H1 (cell line): ENCODE measurements around the gene KCP. TPM values are rescaled to one million over a fixed set of nuclear protein-coding genes. Genes with fewer than 3 reads are reported as not detected.

ENCODE experiments used
- CTCF ChIA-PET: fragments of 300-600 bp; sonication (Branson Sonifier 250); formaldehyde crosslinking; loops from one replicate; lab custom pipeline; 2021; ENCODE audit not compliant: partially characterized antibody; lab: Charles Lee
- POLR2A ChIA-PET: fragments of 300-600 bp; sonication (Branson Sonifier 250); formaldehyde crosslinking; loops from one replicate; lab custom pipeline; 2021; ENCODE audit warnings: inconsistent platforms; ENCODE audit not compliant: partially characterized antibody; lab: Charles Lee
- DNase-seq, 2 experiments: peaks; one replicate each; pipeline versions ENCODE4 v3.0.0 to v3.0.0-alpha.2; 2010 to 2022; ENCODE audit warnings: low spot score in 2 of 2, low read depth in 1 of 2, mixed read lengths in 1 of 2
- FAIRE-seq: peaks from 2 replicates; lab custom pipeline; 2011; peaks lifted over from hg19 to GRCh38; lab: Jason Lieb, UNC
- H2AFZ ChIP-seq: 2 replicates; pipeline ENCODE4 v1.8.1; 2012; ENCODE audit warnings: low read length, inconsistent platforms
- H2AK5ac ChIP-seq: 2 replicates; pipeline ENCODE4 v1.6.1; 2013; ENCODE audit warnings: low read depth, low read length
- H2BK120ac ChIP-seq: replicated peaks from 2 replicates; pipeline ENCODE3; 2013; ENCODE audit warnings: low read depth, low read length, inconsistent platforms
- H2BK12ac ChIP-seq: 2 replicates; pipeline ENCODE4 v1.6.1; 2013; ENCODE audit warnings: low read depth, low read length
- H2BK15ac ChIP-seq: 2 replicates; pipeline ENCODE4 v1.6.1; 2013; ENCODE audit warnings: low read length
- H2BK20ac ChIP-seq: 2 replicates; pipeline ENCODE4 v1.6.1; 2013; ENCODE audit warnings: low read length
- H2BK5ac ChIP-seq: 2 replicates; pipeline ENCODE4 v1.6.1; 2013; ENCODE audit warnings: low read depth, low read length
- H3K14ac ChIP-seq: 2 replicates; pipeline ENCODE4 v1.6.1; 2013; ENCODE audit warnings: inconsistent platforms; ENCODE audit not compliant: insufficient read length
- H3K18ac ChIP-seq: 2 replicates; pipeline ENCODE4 v1.6.1; 2013; ENCODE audit warnings: low read length; ENCODE audit errors: extremely low read depth
- H3K23ac ChIP-seq: 2 replicates; pipeline ENCODE4 v1.6.1; 2013; ENCODE audit warnings: inconsistent platforms; ENCODE audit not compliant: insufficient read length
- H3K23me2 ChIP-seq: 2 replicates; pipeline ENCODE4 v1.6.1; 2013; ENCODE audit warnings: low read depth, low read length
- H3K27ac ChIP-seq: 2 replicates; pipeline ENCODE4 v1.6.1; 2011; ENCODE audit warnings: low read depth, low read length, inconsistent platforms
- H3K27me3 ChIP-seq, 4 experiments: replicated peaks in 1 of 4; 1 replicate in 1 of 4; 2 replicates in 3 of 4; pipeline versions ENCODE4 v1.6.1 to v1.8.1; 2011 to 2013; ENCODE audit warnings: low read length in 3 of 4, mild to moderate bottlenecking in 3 of 4, inconsistent platforms in 2 of 4, mixed read lengths in 2 of 4, moderate library complexity in 1 of 4; ENCODE audit not compliant: control insufficient read depth in 3 of 4, insufficient read depth in 3 of 4; ENCODE audit errors: extremely low read depth in 1 of 4
- H3K36me3 ChIP-seq, 4 experiments: 2 replicates each; pipeline versions ENCODE4 v1.6.1 to v1.8.1; 2011 to 2013; ENCODE audit warnings: mild to moderate bottlenecking in 4 of 4, low read length in 3 of 4, moderate library complexity in 2 of 4, control low read depth in 1 of 4, inconsistent platforms in 1 of 4; ENCODE audit not compliant: insufficient read depth in 4 of 4, control insufficient read depth in 2 of 4
- H3K4ac ChIP-seq: replicated peaks from 2 replicates; pipeline ENCODE3; 2013; ENCODE audit warnings: low read length, low read depth, mixed read lengths, inconsistent platforms; ENCODE audit not compliant: insufficient read length
- H3K4me1 ChIP-seq, 4 experiments: replicated peaks in 1 of 4; 1 replicate in 1 of 4; 2 replicates in 3 of 4; pipeline versions ENCODE4 v1.6.1 to v1.8.1; 2011 to 2013; ENCODE audit warnings: low read length in 3 of 4, inconsistent platforms in 2 of 4, mixed read lengths in 1 of 4; ENCODE audit not compliant: insufficient read depth in 4 of 4, control insufficient read depth in 3 of 4
- H3K4me2 ChIP-seq, 2 experiments: 2 replicates each; pipeline versions ENCODE4 v1.6.1 to v1.8.1; 2011 to 2013; ENCODE audit warnings: low read depth in 2 of 2, low read length in 2 of 2, control low read depth in 1 of 2, inconsistent platforms in 1 of 2, mild to moderate bottlenecking in 1 of 2; ENCODE audit not compliant: insufficient read depth in 1 of 2
- H3K4me3 ChIP-seq, 4 experiments: fragments of 200-600, 300-600 bp in 1 of 4; sonication (generic), shearing (Covaris generic), sonication (Bioruptor Twin) in 1 of 4; 2 replicates each; pipeline versions ENCODE4 v1.5.1 to v1.8.1; 2011 to 2016; ENCODE audit warnings: low read length in 4 of 4, low read depth in 3 of 4, control low read depth in 2 of 4, inconsistent platforms in 2 of 4, mild to moderate bottlenecking in 2 of 4, mixed read lengths in 1 of 4, moderate library complexity in 1 of 4; ENCODE audit not compliant: insufficient read depth in 2 of 4; ENCODE audit errors: extremely low read depth in 1 of 4
- H3K56ac ChIP-seq: replicated peaks from 2 replicates; pipeline ENCODE3; 2013; ENCODE audit warnings: low read depth, mild to moderate bottlenecking, mixed read lengths, low read length, inconsistent platforms; ENCODE audit not compliant: insufficient read length
- H3K79me1 ChIP-seq: 2 replicates; pipeline ENCODE4 v1.6.1; 2013; ENCODE audit warnings: low read depth, low read length, control low read depth
- H3K79me2 ChIP-seq, 2 experiments: 2 replicates each; pipeline versions ENCODE4 v1.6.1 to v1.8.1; 2012 to 2013; ENCODE audit warnings: low read length in 2 of 2, mild to moderate bottlenecking in 2 of 2, inconsistent platforms in 1 of 2; ENCODE audit not compliant: insufficient read depth in 2 of 2, control insufficient read depth in 1 of 2
- H3K9ac ChIP-seq, 4 experiments: replicated peaks in 1 of 4; 1 replicate in 1 of 4; 2 replicates in 3 of 4; pipeline versions ENCODE4 v1.6.1 to v1.8.1; 2011 to 2013; ENCODE audit warnings: low read depth in 3 of 4, low read length in 3 of 4, control low read depth in 2 of 4, mild to moderate bottlenecking in 2 of 4, moderate library complexity in 2 of 4, inconsistent platforms in 1 of 4; ENCODE audit errors: extremely low read depth in 1 of 4
- H3K9me3 ChIP-seq, 2 experiments: 2 replicates each; pipeline versions ENCODE4 v1.6.1 to v1.8.1; 2012 to 2013; ENCODE audit warnings: mild to moderate bottlenecking in 2 of 2, moderate library complexity in 2 of 2, control low read depth in 1 of 2, inconsistent platforms in 1 of 2, low read depth in 1 of 2, low read length in 1 of 2, mixed read lengths in 1 of 2; ENCODE audit not compliant: insufficient read depth in 2 of 2
- H4K20me1 ChIP-seq, 2 experiments: replicated peaks in 1 of 2; 2 replicates each; pipeline versions ENCODE3 to v1.8.1; 2011 to 2013; ENCODE audit warnings: inconsistent platforms in 2 of 2, low read length in 2 of 2, mild to moderate bottlenecking in 1 of 2; ENCODE audit not compliant: insufficient read depth in 2 of 2, control insufficient read depth in 1 of 2
- H4K5ac ChIP-seq: 2 replicates; pipeline ENCODE4 v1.6.1; 2013; ENCODE audit warnings: low read length, low read depth, mixed read lengths, inconsistent platforms; ENCODE audit not compliant: insufficient read length
- H4K8ac ChIP-seq: 2 replicates; pipeline ENCODE4 v1.8.0; 2013; ENCODE audit warnings: mild to moderate bottlenecking, moderate library complexity, low read length, inconsistent platforms; ENCODE audit not compliant: insufficient read depth; ENCODE audit errors: extremely low read depth
- H4K91ac ChIP-seq: replicated peaks from 2 replicates; pipeline ENCODE3; 2013; ENCODE audit warnings: low read length, mixed read lengths, inconsistent platforms; ENCODE audit not compliant: insufficient read length
- ASH2L ChIP-seq: fragments of 200-600, 300-600 bp; sonication (generic); IDR thresholded peaks from one replicate; pipeline ENCODE4 v1.7.1; 2017; ENCODE audit warnings: low read length
- BCL11A ChIP-seq, 2 experiments: IDR thresholded peaks; one replicate each; pipeline ENCODE4 v1.6.1; 2011; ENCODE audit warnings: low read depth in 2 of 2, low read length in 2 of 2, mild to moderate bottlenecking in 2 of 2
- CHD1 ChIP-seq: IDR thresholded peaks from 2 replicates; pipeline ENCODE4 v1.6.1; 2012; ENCODE audit warnings: low read depth, low read length, improper control_type of control experiment
- CREB1 ChIP-seq: IDR thresholded peaks from 2 replicates; pipeline ENCODE4 v1.6.1; 2012; ENCODE audit warnings: inconsistent platforms
- E2F6 ChIP-seq: IDR thresholded peaks from 2 replicates; pipeline ENCODE4 v1.6.1; 2012; ENCODE audit warnings: inconsistent platforms
- FOSL1 ChIP-seq: IDR thresholded peaks from 2 replicates; pipeline ENCODE4 v1.6.1; 2011; ENCODE audit warnings: mild to moderate bottlenecking, low read depth, low read length, moderate library complexity; ENCODE audit not compliant: insufficient read depth
- MAX ChIP-seq: IDR thresholded peaks from 2 replicates; pipeline ENCODE4 v1.6.1; 2012; ENCODE audit warnings: inconsistent platforms
- RXRA ChIP-seq: IDR thresholded peaks from 2 replicates; pipeline ENCODE4 v1.6.1; 2011; ENCODE audit warnings: low read depth, mild to moderate bottlenecking, low read length, moderate library complexity; ENCODE audit not compliant: insufficient read depth
- SP4 ChIP-seq: IDR thresholded peaks from 2 replicates; pipeline ENCODE4 v1.6.1; 2012; ENCODE audit warnings: low read length, inconsistent platforms
- SUZ12 ChIP-seq: fragments of 200-600 bp; sonication (generic); IDR thresholded peaks from 2 replicates; pipeline ENCODE4 v1.6.1; 2012; ENCODE audit warnings: mild to moderate bottlenecking, inconsistent platforms, low read length, moderate library complexity, mixed read lengths
- WGBS, 2 experiments: shearing (Covaris generic) in 1 of 2; methylation state at CpG; one replicate each; pipeline versions ENCODE4 v1.1.6 to v1.1.7; 2013 to 2015; ENCODE audit warnings: low lambda C conversion rate in 2 of 2, mixed read lengths in 2 of 2, inconsistent platforms in 1 of 2, low coverage in 1 of 2, missing lambda C conversion rate in 1 of 2; ENCODE audit not compliant: insufficient replicate concordance in 2 of 2, insufficient coverage in 1 of 2, insufficient read length in 1 of 2; ENCODE audit errors: extremely low coverage in 1 of 2, missing lambda C conversion rate in 1 of 2; 5-methylcytosine and 5-hydroxymethylcytosine counted together
- polyA plus RNA-seq, 7 experiments: library from polyadenylated mRNA; depleted of rRNA in 3 of 7; stranded (reverse) in 5 of 7; unstranded in 2 of 7; fragments of >200 nt in 5 of 7; fragments of 200-250 nt in 2 of 7; gene quantifications; 1 replicate in 5 of 7; 2 replicates in 1 of 7; 4 replicates in 1 of 7; pipeline versions ENCODE4 v1.2.1 to v1.2.3, GENCODE V29; 2011 to 2013; ENCODE audit warnings: missing spikeins in 2 of 7, mixed read lengths in 2 of 7
- total RNA-seq: library from RNA; stranded (reverse); fragmentation: NEBNext Ultra II Directional; extraction: Animal tissue kit (Norgen Biotek cat#: 25700); gene quantifications from 2 replicates; pipeline ENCODE4 v1.2.1, GENCODE V29; 2021

The KCP gene
- total and polyA plus RNA-seq, 2 of the 8 experiments (the other 6 are each of a cell fraction or from before 2014, with no cell fraction given): 1.3 to 2.0 TPM

GRCh38 chr7:128932862-128933179 lies 22.3 kb upstream of the KCP start:
- Histone ChIP-seq H3K9me3 (peaks cover 5% of the 10 kb centered on the region in 2 experiments; a peak in 2 of 4 replicates), H4K91ac (no peak overlapping the region), H2BK15ac (0 out of 2 replicates have a peak overlapping the region, but pooled peaks have one; percentile 49), H2BK20ac (no peak overlapping the region), H3K36me3 (no peaks in the 10 kb centered on the region), H2BK12ac (no peak overlapping the region), H3K4me2 (no peak overlapping the region), H4K5ac (no peak overlapping the region), H3K56ac (no peak overlapping the region), H3K23ac (no peak overlapping the region)
- FAIRE-seq (no peak), DNase-seq (no peak)
- CTCF ChIA-PET: interaction anchor here (0.6 to 2.5 kb wide), 6 partner anchors 10 to 159 kb away, joined by 3 to 16 read pairs (median 4); no protein-coding TSS in a partner anchor
- no peak for TF ChIP-seq MAX
- TF ChIP-seq FOSL1: no peak
- no peak for TF ChIP-seq SUZ12
- no peak for TF ChIP-seq ASH2L
- no peak for TF ChIP-seq RXRA
- TF ChIP-seq E2F6: no peak
- no peak for TF ChIP-seq CREB1
- TF ChIP-seq CHD1: no peak
- no peak for TF ChIP-seq BCL11A (IDR thresholded peaks at IDR 0.05; ENCODE audit: low read depth in 2 of 2, low read length in 2 of 2)
- TF ChIP-seq SP4: no peak
- TF ChIP-seq, all 59 proteins: peak for 0
- H3K79me1 ChIP-seq: no peaks in the 10 kb centered on the region
- H3K79me2 ChIP-seq: no peaks in the 10 kb centered on the region
- no peak overlapping the region for H2AK5ac ChIP-seq
- H3K18ac ChIP-seq: no peak overlapping the region
- no peak overlapping the region for H2BK5ac ChIP-seq
- no peak overlapping the region for H2AFZ ChIP-seq
- H3K9ac ChIP-seq: no peak overlapping the region
- H4K8ac ChIP-seq: peak overlapping the region; percentile 21; the same call in 1 of the 2 replicates
- no peak overlapping the region for H3K14ac ChIP-seq
- WGBS, 2 experiments: 96% methylated on average over 4 of the region's 4 CpGs; no CpG with 5 or more reads in 1 of the 2 experiments
- H3K27me3 ChIP-seq: peaks cover 11 to 29% (median 18%) of the 10 kb centered on the region in 4 experiments
- POLR2A ChIA-PET: interaction anchor here (0.9 to 1.9 kb wide), 2 partner anchors 10 to 17 kb away, joined by 3 to 8 read pairs; no protein-coding TSS in a partner anchor
- no peaks in the 10 kb centered on the region for H4K20me1 ChIP-seq
- peaks cover 0 to 3% (median 0%) of the 10 kb centered on the region in 4 experiments; a peak in 1 of 7 replicates for H3K4me1 ChIP-seq
- H3K23me2 ChIP-seq: peaks cover 4% of the 10 kb centered on the region; the same call in 1 of the 2 replicates
- no peak overlapping the region for H3K4ac ChIP-seq
- no peak overlapping the region for H2BK120ac ChIP-seq
- no peak overlapping the region for H3K4me3 ChIP-seq
- H3K27ac ChIP-seq: no peak overlapping the region
